Stimulated activated CD8-positive, alpha-beta memory T cell treated with anti-CD3 and anti-CD28 coated beads, Interleukin-7, amount 100 ng/mL, for 1 hour (primary cell): ENCODE results near the gene GID8.

Experiments used
- DNase-seq, 2 donors: peaks; one replicate each; pipeline ENCODE4 v3.0.0-alpha.2; 2020; ENCODE audit warnings: low read depth in 2 of 2

GID8 gene

GRCh38 chr20:62938105-62938888 is at the start of gene GID8:
Gene GID8 (plus strand): TSS chr20:62938147. CDS start chr20:62941503, 3,356 bp downstream.
- DNase-seq = peak in 1 of 2 donors; percentile 15

- no peak for DNase-seq
Observed at GRCh38 chr20:62888406-62888805, 49.5 kb upstream of the GID8 start.

DNA sequence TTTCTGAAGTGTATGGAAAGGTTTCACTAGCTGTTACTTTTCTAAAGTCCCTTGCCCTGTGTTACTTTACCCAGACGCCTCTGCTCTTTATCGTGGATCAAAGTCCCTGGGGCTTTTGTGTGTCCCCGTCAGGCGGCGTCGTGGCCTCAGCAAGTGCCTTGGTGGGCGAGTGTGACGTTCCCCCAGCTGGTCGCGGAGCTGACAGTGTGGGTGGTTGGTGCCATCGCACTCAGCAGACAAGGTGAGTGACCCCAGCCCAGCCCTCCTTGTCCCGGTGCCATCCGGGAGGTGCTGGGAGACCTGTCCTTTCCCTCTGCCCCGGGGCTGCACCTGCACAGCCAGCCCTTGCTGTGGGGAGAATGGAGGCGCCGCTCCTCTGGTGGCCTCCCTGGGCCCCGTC is 49.0 kb upstream of the GID8 start:
- DNase-seq = no peak

DNA sequence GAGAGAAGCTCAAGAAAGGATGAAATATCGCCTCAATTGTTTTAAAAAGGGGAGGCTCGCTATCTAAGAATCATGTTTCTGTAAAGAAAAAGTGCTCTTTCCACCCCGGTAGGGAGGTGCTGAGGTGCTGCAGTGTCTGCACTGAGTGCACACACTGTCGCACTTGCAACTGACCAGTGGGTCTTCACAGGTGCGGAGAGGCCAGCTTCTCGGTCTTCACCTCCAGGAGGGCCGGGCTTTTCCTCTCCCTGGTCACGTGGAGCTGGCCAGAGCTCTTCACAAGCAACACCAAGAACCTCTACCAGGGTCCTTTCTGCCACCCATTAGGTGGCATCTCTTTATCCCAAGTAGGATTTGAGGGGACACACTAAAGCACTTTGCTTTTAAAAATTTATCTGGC is 48.5 kb upstream of the GID8 start:
- no peak for DNase-seq

- DNase-seq = no peak
Observed at GRCh38 chr20:62889871-62890270, 48.1 kb upstream of the GID8 start.

GRCh38 chr20:62890444-62890843 is 47.5 kb upstream of the GID8 start:
- no peak for DNase-seq

DNA sequence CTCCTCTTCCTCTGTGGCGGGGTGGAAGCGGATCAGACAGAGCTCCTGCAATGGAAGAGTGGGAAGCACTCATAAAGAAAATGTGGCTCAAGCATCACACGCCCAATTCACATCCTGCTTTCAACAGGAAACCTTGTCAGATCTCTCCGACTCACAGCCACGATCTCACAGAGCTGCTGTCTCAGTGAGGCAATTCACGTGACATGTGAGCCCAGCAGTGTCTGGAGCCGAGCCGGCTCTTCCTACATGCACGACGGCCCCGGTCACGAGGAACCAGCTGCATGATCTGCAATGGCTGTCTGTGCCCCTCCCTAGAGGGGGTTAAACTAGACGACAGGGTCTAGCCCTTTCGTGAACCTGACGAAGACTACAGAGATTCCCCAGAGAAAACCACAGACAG is 46.8 kb upstream of the GID8 start:
- no peak for DNase-seq

GRCh38 chr20:62892348-62893304 is 45.3 kb upstream of the GID8 start:
- no peak for DNase-seq

DNA sequence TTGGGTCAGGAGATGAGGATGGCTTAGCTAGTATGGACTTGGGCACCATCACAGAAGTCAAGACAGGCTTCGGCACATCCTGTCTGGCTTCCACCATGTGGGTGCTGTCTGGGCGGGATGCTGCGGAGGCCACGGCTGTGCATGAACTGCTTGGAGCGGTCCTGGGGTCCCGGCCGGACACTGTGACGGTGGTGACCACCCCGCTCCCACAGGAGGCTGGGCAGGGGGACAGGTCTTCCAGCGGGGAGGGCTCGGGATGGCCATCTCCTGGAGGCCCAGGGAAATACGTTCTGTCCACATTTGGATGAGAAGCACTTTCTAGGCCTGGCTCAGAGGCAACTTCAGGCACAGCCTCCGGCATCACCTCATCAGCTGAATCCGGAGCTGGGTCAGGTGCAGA is 44.2 kb upstream of the GID8 start:
- no peak for DNase-seq

- no peak for DNase-seq
Observed at GRCh38 chr20:62894261-62894660, 43.7 kb upstream of the GID8 start.

GRCh38 chr20:62895539-62895938 is 42.4 kb upstream of the GID8 start:
- no peak for DNase-seq

- no peak for DNase-seq
Observed at GRCh38 chr20:62896526-62896925, 41.4 kb upstream of the GID8 start.

GRCh38 chr20:62897666-62898065 is 40.3 kb upstream of the GID8 start:
- no peak for DNase-seq

- DNase-seq = no peak
Observed at GRCh38 chr20:62898093-62898964, 39.6 kb upstream of the GID8 start.

GRCh38 chr20:62898970-62899632 is 38.8 kb upstream of the GID8 start:
- no peak for DNase-seq

DNA sequence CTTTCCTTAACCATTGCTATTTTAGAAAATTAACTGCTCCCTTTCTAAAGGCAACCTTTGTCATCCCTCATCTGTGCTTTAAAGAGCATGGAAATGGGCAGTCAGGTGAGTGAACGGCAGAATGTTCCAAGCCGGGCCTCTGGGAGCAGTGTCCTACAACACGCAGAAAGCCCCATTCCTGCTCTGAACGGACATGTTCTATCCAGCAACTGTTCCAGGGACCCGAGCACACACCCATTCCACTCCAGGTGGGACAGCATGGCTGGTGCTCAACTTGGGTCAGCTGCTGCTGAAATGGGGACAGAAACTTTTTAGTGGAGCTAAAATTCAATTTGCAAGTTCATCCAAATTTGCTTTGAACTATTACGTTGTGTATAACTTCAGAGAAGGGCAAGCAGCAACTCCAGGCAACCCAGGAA is 38.3 kb upstream of the GID8 start:
- DNase-seq = no peak

- DNase-seq = peak; percentile 55 to 62
Observed at GRCh38 chr20:62900052-62900691, 37.8 kb upstream of the GID8 start.

DNA sequence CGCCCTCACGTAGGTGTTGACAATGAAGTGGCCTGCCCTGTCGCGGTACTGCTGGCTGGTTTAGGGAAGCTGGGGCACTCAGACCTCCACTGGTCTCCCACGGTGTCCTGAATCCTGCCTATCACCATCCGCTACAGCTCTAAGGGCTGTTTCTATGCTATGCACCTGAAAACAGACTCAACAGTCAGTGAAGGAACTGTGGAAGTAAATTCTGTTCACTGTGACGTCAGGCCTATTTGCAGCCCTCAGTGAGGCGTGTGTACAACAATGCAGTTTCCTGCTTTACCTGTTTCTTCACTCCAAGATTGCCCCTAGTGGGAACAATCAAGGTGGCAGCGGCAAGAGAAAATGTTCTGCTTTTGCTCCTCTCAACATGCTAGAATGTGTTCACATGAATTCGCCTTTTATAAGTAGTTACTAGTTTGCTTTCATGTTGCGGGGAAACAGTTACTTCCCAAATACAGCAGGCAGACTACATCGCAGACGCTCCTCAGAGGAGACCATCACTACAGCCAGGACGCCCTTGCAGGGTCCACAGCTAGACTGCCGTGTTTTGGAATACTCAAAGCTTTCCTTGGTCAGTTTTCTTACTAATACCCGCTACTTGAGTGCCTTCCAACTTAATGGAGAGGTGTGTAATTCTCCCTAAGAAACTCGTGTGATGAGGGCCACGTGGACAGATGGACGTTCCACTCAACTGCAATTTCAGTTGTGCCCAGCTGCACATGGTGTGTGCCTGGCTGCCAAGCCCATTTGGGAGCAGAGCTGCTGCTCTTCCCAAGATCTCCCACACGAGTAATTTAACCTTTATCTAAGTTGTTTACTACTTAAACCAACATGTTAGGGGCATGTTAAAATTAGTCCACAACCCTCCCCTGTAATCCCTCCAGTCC is 37.0 kb upstream of the GID8 start:
- DNase-seq = no peak

- no peak for DNase-seq
Observed at GRCh38 chr20:62901891-62902290, 36.1 kb upstream of the GID8 start.
